ENCODE results near the gene CSTF2.
"Not testable (repeated sequence)": the region's sequence is repeated elsewhere in the genome, so short reads cannot be mapped to it uniquely, and the experiment has no call there.

Gene CSTF2

GRCh38 chrX:100819837-100820666 is at the start of gene CSTF2:
CSTF2 (plus strand) TSS chrX:100820391; CDS start chrX:100820417, 26 bp downstream.
- FAIRE-seq = no peak

DNA sequence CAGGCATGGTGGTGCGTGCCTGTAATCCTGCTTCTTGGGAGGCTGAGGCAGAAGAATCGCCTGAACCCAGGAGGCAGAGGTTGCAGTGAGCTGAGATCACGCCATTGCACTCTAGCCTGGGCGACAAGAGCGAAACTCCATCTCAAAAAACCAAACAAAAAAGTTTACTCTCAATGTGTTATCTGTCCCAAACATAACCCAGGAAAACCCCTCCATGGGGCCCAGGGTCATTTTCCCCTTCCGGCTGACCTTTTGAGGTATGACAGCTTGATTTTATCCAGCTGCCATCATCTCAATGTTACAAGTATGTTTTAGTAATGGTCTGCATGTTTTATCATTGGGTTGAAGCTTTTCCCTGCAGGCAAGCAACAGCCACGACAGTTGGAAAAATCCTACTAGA is 23.8 kb upstream of the CSTF2 start:
- FAIRE-seq = not testable (repeated sequence)

DNA sequence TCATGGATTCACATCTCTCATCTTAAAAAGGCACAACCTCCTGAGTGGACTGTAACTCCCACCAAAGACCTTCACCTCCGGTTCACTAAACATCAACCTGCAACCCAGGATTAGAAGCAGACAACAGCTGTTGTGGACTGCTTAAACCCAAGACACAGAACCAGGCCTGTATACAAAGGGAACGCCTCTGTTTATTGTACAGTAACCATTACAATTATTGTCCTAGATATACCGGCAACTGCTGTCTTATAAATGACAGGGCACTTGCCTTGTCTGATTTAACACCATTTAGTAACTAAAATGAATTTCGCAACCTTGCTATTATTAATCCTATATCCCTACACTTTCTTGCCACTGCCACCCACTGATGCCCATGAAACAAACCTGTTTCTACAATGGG is 22.8 kb upstream of the CSTF2 start:
- no peak for FAIRE-seq

DNA sequence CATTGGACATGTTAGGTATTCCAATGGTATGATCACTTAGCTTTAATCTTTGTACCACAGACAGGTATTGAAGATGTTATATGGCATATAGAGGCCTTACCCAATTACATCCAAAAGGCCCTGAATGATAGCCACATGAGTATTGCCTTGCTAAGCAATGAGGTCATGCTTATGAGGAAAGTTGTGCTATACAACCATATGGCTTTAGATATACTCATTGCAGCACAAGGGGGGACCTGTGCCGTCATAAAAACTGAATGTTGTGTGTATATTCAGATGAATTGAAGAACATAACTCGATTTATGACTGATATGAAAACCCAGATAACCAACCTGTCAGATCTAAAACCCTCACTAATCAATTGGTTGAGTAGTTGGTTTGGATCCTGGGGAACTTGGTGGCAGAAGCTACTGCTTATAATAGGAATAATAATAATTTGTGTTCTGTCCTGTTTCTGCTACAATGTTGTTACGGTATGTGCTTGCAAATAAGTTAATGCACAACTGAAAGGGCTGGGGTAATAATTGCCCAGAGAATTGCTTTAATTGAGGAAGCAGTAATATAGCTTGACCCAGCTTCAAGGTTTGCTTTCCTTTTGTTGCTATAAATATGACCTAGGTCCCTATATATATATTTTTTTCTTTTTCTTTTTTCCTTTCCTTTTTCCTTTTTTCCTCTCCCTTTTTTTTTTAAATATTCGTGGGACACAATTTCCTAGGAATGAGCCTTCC is 21.5 kb upstream of the CSTF2 start:
- FAIRE-seq = no peak

GRCh38 chrX:100802843-100803242 is 17.3 kb upstream of the CSTF2 start:
- FAIRE-seq = no peak

DNA sequence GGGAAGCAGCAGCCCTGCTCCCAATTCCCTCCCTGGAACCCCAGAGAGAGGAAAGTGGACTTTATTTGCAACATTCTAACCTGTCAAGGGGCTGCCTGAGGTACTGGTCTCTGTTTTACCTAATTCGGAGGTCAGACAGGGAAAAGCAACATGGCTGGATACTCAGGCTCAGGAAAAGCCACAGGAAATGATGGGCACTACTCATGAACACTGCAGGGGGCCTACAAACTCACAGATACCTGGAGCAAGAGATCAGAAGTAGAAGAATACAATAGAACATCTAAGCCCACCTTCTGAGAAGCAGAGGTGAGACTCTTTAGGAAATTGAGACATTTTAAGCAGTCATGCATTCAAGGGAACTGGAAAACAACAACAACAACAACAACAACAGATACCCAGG is 15.4 kb upstream of the CSTF2 start:
- FAIRE-seq = no peak

DNA sequence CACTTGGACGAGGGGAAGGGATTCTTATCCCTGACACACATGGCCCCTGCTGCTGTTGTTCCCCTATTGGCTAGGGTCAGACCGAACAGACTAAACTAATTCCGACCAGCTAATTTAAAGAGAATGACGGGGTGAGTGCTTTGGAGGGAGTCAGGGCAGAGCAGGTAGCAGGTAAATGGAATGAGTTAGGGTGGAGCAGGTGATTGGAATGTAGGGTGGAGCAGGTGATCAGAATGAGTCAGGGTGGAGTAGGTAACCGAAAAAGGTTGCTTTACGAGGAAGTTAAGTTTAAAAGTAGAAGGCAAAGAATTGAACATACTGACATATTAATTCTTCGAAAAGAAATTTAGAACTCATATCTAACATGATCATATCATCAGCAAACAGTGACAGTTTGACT is 11.9 kb upstream of the CSTF2 start:
- not testable (repeated sequence) for FAIRE-seq

- FAIRE-seq = no peak
Measured at GRCh38 chrX:100812216-100813158, 7.7 kb upstream of the CSTF2 start.

DNA sequence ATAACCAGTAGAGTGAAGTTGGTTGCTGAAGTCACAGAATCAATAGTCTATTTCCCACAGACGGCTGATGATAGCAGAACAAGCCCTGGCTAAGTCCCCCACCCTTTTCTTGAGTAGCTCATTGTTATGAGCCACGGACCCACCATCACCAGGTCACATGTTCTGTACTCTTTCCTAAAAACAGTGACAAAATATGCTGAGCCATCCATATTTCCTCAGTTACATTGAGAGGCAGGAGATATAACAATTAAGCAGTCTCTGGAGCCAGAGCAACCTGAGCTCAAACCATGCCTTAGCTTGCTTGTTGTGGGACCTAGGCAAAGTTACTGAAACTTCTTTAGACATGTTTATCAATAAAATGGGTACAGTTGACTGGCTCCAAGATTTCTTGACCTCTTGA is 2.9 kb upstream of the CSTF2 start:
- FAIRE-seq = no peak

GRCh38 chrX:100819534-100819836 is 706 bp upstream of the CSTF2 start:
- no peak for FAIRE-seq

DNA sequence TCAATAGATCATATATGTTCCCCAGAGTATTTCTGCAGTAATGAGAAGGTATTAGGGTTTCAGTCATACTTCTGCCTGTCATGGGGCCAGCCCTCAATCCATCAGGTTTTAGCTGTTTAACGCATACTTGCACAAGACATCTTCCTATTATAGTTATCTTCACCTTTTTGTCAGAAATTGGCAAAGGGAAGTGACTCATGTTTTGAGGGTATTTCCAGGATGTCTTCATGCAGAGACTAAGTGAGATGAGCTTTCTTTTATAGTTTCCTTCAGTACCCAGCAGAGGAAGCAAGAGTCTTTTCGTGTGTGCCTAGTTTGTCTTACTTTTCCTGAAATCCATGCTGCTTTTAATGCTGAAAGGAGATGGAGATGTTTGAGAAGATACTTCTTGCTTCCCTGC is 9.5 kb downstream of the CSTF2 start:
- no peak for FAIRE-seq

GRCh38 chrX:100830143-100830542 is 10.0 kb downstream of the CSTF2 start:
- no peak for FAIRE-seq

DNA sequence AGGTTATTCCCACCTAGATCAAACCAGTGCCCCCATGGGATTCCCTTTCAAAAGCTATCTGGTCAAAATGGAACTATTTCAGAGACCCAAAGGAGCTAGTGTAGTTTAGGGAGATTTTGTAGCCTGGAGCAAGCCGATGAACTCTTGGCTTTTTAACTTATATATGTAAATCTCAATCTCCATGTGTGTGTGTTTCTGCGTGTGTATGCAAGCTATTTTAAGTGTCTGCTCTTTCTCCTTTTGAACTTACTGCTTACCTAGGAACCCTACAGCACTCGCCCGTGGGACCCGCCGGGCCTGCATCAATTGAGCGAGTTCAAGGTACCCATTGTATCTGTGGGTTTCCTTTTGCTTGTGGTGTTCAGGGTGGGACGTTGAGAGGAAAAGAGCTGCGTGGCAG is 10.4 kb downstream of the CSTF2 start:
- FAIRE-seq = no peak

GRCh38 chrX:100831219-100831946 is 11.2 kb downstream of the CSTF2 start:
- FAIRE-seq = no peak

DNA sequence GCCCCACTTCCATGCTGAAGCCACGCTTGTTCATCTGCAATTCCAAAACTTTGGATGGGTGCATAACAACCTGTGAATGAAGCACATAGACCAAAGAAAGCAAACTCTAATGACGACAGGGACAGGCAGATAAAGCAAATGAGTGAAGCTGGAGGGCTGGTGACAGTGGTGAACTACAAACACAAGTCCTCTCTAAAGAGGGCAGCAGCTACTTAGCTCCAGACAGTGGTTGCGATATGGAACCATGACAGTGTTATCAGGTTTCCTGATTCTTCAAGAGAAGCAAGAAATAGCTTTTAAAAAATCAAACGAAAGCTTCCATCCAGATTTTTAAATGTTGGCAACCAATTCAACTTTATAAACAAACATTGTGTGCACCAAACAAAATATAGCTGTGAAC is 30.1 kb downstream of the CSTF2 start:
- FAIRE-seq = no peak

GRCh38 chrX:100852810-100853209 is 32.6 kb downstream of the CSTF2 start:
- FAIRE-seq = no peak

GRCh38 chrX:100863326-100863864 is 43.2 kb downstream of the CSTF2 start:
- no peak for FAIRE-seq

DNA sequence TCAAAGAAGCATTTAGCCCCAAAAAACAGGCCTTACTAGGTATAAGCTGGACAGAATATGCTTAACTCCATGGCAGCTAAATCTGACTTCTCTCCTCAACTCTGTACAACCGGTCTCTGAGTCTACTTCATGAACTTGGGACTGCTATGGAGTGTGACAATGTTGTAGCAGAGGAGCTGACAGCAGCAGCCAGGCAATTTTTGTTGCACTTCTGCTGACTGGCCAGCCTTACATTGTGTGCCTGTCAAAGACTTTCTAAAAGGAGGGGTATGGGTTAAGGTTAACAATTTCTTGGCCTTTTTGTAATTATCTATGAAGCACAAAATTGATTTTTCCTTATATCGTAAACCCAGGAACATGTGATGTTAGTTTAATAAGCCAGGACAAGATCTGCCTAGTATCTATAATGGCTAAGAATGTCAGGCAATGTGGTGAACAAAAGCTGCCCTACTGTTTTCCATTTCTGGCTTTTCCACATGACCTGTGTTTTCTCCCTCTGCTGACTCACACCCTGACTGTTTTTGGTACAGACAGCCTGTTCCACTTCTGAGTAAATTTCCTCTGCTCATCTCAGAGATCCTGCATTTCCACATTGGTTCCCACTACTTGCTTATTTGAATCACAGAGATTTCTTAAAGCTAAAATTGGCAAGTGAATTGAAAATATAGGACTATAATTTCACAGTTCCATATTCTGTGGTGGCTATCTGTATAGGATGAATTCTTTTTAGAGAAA is 44.6 kb downstream of the CSTF2 start:
- no peak for FAIRE-seq

- no peak for FAIRE-seq
Measured at GRCh38 chrX:100868273-100868672, 48.1 kb downstream of the CSTF2 start.

DNA sequence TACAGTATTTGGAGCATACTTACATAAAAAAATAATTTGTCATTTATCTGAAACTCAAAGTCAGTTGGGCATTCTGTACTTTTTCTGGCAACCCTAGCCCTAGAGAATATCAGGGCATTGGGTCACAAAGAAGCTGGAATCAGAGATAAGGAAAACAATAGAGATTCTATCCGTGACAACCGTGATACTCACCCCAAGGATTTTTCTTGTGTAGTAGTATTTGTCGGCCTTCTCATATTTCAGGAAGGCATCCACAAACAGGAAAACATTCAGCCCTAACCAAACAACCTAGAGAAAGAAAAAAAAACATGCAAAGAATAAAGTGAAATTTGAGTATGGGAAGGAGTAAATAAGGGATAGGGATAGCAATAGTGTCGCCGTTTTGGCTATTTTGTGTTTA is 50.3 kb downstream of the CSTF2 start:
- no peak for FAIRE-seq
